Body of pancreas (tissue), 4 donors: ENCODE measurements around the gene CTPS2. TPM values are rescaled to one million over a fixed set of nuclear protein-coding genes. Genes with fewer than 3 reads are reported as not detected.
"Not testable (repeated sequence)": the region's sequence is repeated elsewhere in the genome, so short reads cannot be mapped to it uniquely, and the experiment has no call there.

Experiments
- ATAC-seq: fragments of 150-250 bp; one replicate; pipeline ENCODE4 v1.9.1; 2016
- DNase-seq, 4 donors: peaks; one replicate each; pipeline ENCODE4 v3.0.0-alpha.2; 2019
- H3K27ac ChIP-seq, 4 donors: fragments of 200-600 bp; sonication (generic); 1 replicate in 3 of 4; 2 replicates in 1 of 4; pipeline versions ENCODE4 v1.5.1 to v1.6.1; 2016 to 2019; ENCODE audit warnings: mild to moderate bottlenecking in 1 of 4, mixed read lengths in 1 of 4, moderate library complexity in 1 of 4
- H3K27me3 ChIP-seq, 2 donors: fragments of 200-600 bp; sonication (generic); one replicate each; pipeline ENCODE4 v1.6.0; 2016; ENCODE audit warnings: mild to moderate bottlenecking in 1 of 2
- H3K36me3 ChIP-seq, 2 donors: fragments of 200-600 bp; sonication (generic); replicated peaks in 1 of 2; 2 replicates each; pipeline ENCODE4 v1.5.1; 2016; ENCODE audit warnings: low read depth in 2 of 2; ENCODE audit not compliant: insufficient read depth in 1 of 2
- H3K4me1 ChIP-seq: fragments of 200-600 bp; sonication (generic); one replicate; pipeline ENCODE4 v1.6.0; 2016
- H3K4me3 ChIP-seq, 2 donors: fragments of 200-600 bp; sonication (generic); 1 replicate in 1 of 2; 2 replicates in 1 of 2; pipeline ENCODE4 v1.5.1; 2016 to 2019
- H3K9me3 ChIP-seq, 3 donors: fragments of 200-600 bp; sonication (generic); 1 replicate in 2 of 3; 2 replicates in 1 of 3; pipeline ENCODE4 v1.5.1; 2016
- POLR2A ChIP-seq, 3 donors: fragments of 450-650 bp; IDR thresholded peaks; one replicate each; pipeline ENCODE4 v1.6.1; 2016; ENCODE audit warnings: antibody characterized with exemption in 3 of 3, mild to moderate bottlenecking in 2 of 3
- WGBS, 2 donors: methylation state at CpG; one replicate each; pipeline ENCODE4 v1.1.5; 2017; 5-methylcytosine and 5-hydroxymethylcytosine counted together
- intact Hi-C: fragments of 100-400 bp; cut with DNase I; formaldehyde crosslinking; loops from one replicate; pipeline ENCODE4 v1.15.1; 2023
- total RNA-seq, 2 donors: library from RNA; depleted of rRNA; stranded (reverse); fragments of >200 nt; gene quantifications; one replicate each; pipeline ENCODE4 v1.1.0, GENCODE V29; 2016
- TF ChIP-seq, protein P1 (sequence below), 7 experiments: fragments of 450-650 bp in 4 of 7; fragments of 200-600 bp in 3 of 7; sonication (generic) in 3 of 7; IDR thresholded peaks; one replicate each; pipeline ENCODE4 v1.5.1; 2016 to 2019; ENCODE audit warnings: antibody characterized with exemption in 7 of 7

The CTPS2 gene
- total RNA-seq, 2 donors from 2014 or later = 13.2 to 16.6 TPM

DNA sequence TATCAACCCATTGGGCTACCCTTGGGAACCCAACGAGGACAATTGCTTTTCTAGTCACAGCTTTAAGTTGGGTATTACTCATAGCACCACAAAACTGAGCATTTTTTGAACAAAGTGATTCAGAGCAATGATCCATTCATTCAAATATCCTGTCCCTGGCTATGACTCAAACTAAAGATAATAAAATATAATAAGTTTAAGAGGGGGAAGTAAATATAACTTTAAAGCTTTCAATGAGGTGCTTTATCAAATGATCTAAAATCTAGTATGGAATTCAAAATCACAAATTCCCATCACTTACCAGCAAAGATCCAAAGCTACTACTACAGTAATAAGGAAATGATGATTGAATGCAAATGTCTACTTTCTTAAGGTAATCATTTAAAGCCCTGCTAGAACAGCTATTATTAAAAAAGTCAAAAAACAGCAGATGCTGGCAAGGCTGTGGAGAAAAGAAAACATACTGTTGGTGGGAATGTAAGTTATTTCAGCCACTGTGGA, 102.3 kb downstream of the CTPS2 start:
- Histone ChIP-seq H3K27me3 (no peaks in the 10 kb centered on the region), H3K27ac (no peak overlapping the region), H3K36me3 (no peaks in the 10 kb centered on the region), H3K9me3 (no peaks in the 10 kb centered on the region), H3K4me1 (peaks cover 3% of the 10 kb centered on the region), H3K4me3 (no peak overlapping the region)
- intact Hi-C loops = no loop called here
- DNase-seq = no peak
- ATAC-seq = no peak
- 85 to 100% methylated on average over 1 of the region's 1 CpG for WGBS, 2 donors
- TF ChIP-seq, protein P1, sequence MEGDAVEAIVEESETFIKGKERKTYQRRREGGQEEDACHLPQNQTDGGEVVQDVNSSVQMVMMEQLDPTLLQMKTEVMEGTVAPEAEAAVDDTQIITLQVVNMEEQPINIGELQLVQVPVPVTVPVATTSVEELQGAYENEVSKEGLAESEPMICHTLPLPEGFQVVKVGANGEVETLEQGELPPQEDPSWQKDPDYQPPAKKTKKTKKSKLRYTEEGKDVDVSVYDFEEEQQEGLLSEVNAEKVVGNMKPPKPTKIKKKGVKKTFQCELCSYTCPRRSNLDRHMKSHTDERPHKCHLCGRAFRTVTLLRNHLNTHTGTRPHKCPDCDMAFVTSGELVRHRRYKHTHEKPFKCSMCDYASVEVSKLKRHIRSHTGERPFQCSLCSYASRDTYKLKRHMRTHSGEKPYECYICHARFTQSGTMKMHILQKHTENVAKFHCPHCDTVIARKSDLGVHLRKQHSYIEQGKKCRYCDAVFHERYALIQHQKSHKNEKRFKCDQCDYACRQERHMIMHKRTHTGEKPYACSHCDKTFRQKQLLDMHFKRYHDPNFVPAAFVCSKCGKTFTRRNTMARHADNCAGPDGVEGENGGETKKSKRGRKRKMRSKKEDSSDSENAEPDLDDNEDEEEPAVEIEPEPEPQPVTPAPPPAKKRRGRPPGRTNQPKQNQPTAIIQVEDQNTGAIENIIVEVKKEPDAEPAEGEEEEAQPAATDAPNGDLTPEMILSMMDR (IDR thresholded peaks at IDR 0.05) = no peak
- TF ChIP-seq POLR2A (IDR thresholded peaks at IDR 0.05) = no peak

GRCh38 chrX:16606142-16606720, 106.2 kb downstream of the CTPS2 start:
- no peaks in the 10 kb centered on the region for H3K27me3 ChIP-seq
- no peaks in the 10 kb centered on the region for H3K9me3 ChIP-seq
- WGBS, 2 donors = 72 to 92% methylated on average over 4 of the region's 4 CpGs

GRCh38 chrX:16604337-16604736, 108.1 kb downstream of the CTPS2 start:
- Histone ChIP-seq H3K9me3 (no peaks in the 10 kb centered on the region), H3K27ac (peak overlapping the region in 1 of 4 donors; percentile 69), H3K4me1 (peaks cover 14% of the 10 kb centered on the region), H3K27me3 (no peaks in the 10 kb centered on the region), H3K36me3 (no peaks in the 10 kb centered on the region), H3K4me3 (no peak overlapping the region)
- 56 to 60% methylated on average over 2 of the region's 2 CpGs for WGBS, 2 donors
- TF ChIP-seq, protein P1 (IDR thresholded peaks at IDR 0.05) = no peak
- TF ChIP-seq POLR2A (IDR thresholded peaks at IDR 0.05) = no peak
- intact Hi-C loops = no loop called here
- peak; percentile 30 for ATAC-seq
- peak in 1 of 4 donors; percentile 12 for DNase-seq

More at GRCh38 chrX:16606142-16606720, 106.2 kb downstream of the CTPS2 start:
- intact Hi-C loops = no loop called here
- ATAC-seq (no peak), DNase-seq (no peak)
- H3K27ac ChIP-seq = no peak overlapping the region
- TF ChIP-seq, protein P1 (IDR thresholded peaks at IDR 0.05) = no peak
- no peak for TF ChIP-seq POLR2A (IDR thresholded peaks at IDR 0.05)
- no peaks in the 10 kb centered on the region for H3K36me3 ChIP-seq
- H3K4me3 ChIP-seq = no peak overlapping the region
- H3K4me1 ChIP-seq = peaks cover 14% of the 10 kb centered on the region

- H3K4me3 ChIP-seq = no peak overlapping the region
- 74 to 90% methylated on average over 4 of the region's 4 CpGs for WGBS, 2 donors
- intact Hi-C loops = no loop called here
- no peaks in the 10 kb centered on the region for H3K9me3 ChIP-seq
- H3K36me3 ChIP-seq = no peaks in the 10 kb centered on the region
- H3K27ac ChIP-seq = peak overlapping the region in 1 of 4 donors; percentile 69
- H3K27me3 ChIP-seq = no peaks in the 10 kb centered on the region
- TF ChIP-seq, protein P1 (IDR thresholded peaks at IDR 0.05) = no peak
- TF ChIP-seq POLR2A (IDR thresholded peaks at IDR 0.05) = no peak
- no peak for DNase-seq
- peaks cover 14% of the 10 kb centered on the region for H3K4me1 ChIP-seq
- ATAC-seq = no peak
Observed at GRCh38 chrX:16603822-16604221, 108.6 kb downstream of the CTPS2 start.

- intact Hi-C loops, H3K36me3 ChIP-seq, H3K9me3 ChIP-seq, H3K4me3 ChIP-seq, DNase-seq, ATAC-seq, H3K27me3 ChIP-seq, H3K27ac ChIP-seq: not testable (repeated sequence)
- peaks cover 14% of the 10 kb centered on the region for H3K4me1 ChIP-seq
- 89 to 98% methylated on average over 1 to 6 of the region's 6 CpGs for whole genome bisulfite sequencing, 2 donors
Observed at GRCh38 chrX:16603235-16603634, 109.2 kb downstream of the CTPS2 start.
